SU-DHL-6 (cell line): ENCODE measurements around the gene POU2F3.

Experiments used
- CTCF ChIP-seq: fragments of 200-600 bp; sonication (generic); IDR thresholded peaks from one replicate; pipeline ENCODE4 v1.5.1; 2017; ENCODE audit warnings: antibody characterized with exemption, mild to moderate bottlenecking, low read length, moderate library complexity; ENCODE audit not compliant: insufficient read depth, poor library complexity, severe bottlenecking
- EZH2phosphoT487 ChIP-seq: fragments of 200-600 bp; sonication (generic), shearing (Covaris generic); conservative IDR thresholded peaks from 2 replicates; pipeline ENCODE4 v1.6.1; 2018; ENCODE audit warnings: mild to moderate bottlenecking, antibody characterized with exemption, low read length, moderate library complexity, mixed read lengths

GRCh38 chr11:120281143-120281795 is 41.3 kb downstream of the POU2F3 start:
- TF ChIP-seq CTCF (no peak), EZH2phosphoT487 (no peak)
